GM23248 (cell line): ENCODE data around the gene CD8B2.
"Not testable (repeated sequence)": the region's sequence is repeated elsewhere in the genome, so short reads cannot be mapped to it uniquely, and the experiment has no call there.

Experiments
- EZH2 ChIP-seq: fragments of 200-600 bp; sonication (generic); IDR thresholded peaks from 2 replicates; pipeline ENCODE4 v1.6.1; 2018; ENCODE audit warnings: antibody characterized with exemption, mild to moderate bottlenecking; ENCODE audit not compliant: insufficient read depth, poor library complexity, severe bottlenecking
- EZH2phosphoT487 ChIP-seq: fragments of 200-600 bp; sonication (generic); IDR thresholded peaks from 2 replicates; pipeline ENCODE4 v1.6.1; 2018; ENCODE audit warnings: antibody characterized with exemption, moderate library complexity, mild to moderate bottlenecking, low read depth; ENCODE audit not compliant: insufficient read depth

GRCh38 chr2:106514827-106515226, 27.7 kb downstream of the CD8B2 start:
- TF ChIP-seq EZH2, EZH2phosphoT487: not testable (repeated sequence)
